ENCODE results near the gene C12orf75.
"Not testable (repeated sequence)": the region's sequence is repeated elsewhere in the genome, so short reads cannot be mapped to it uniquely, and the experiment has no call there.

The C12orf75 gene

GRCh38 chr12:105331805-105332251 is 1.3 kb downstream of the C12orf75 start:
- H3K4me3 ChIP-seq (ENCODE audit: low read depth, low read length): peak overlapping the region; percentile 77
- TF ChIP-seq ZNF335 (tag by site-specific recombination; conservative IDR thresholded peaks at IDR 0.05) (peak; percentile 43), ZNF843 (tag by site-specific recombination; IDR thresholded peaks at IDR 0.05) (no peak)
- CTCF ChIA-PET: interaction anchor here (0.6 to 1.3 kb wide), 3 partner anchors 11 to 897 kb away, joined by 3 to 4 read pairs (median 3); no protein-coding TSS in a partner anchor
- peaks cover 25% of the 10 kb centered on the region for H3K4me1 ChIP-seq (ENCODE audit: control insufficient read depth, insufficient read depth, low read length)
- no peak overlapping the region for H3K27ac ChIP-seq (ENCODE audit: extremely low read depth, low read depth, low read length)
- no peaks in the 10 kb centered on the region for H3K36me3 ChIP-seq (ENCODE audit: control insufficient read depth in 2 of 2, insufficient read depth in 1 of 2, low read length in 2 of 2)
- no peaks in the 10 kb centered on the region for H3K9me3 ChIP-seq (ENCODE audit: control insufficient read depth, insufficient read depth, low read depth, low read length)
- POLR2A ChIA-PET: interaction anchor here (0.6 to 1.5 kb wide), 3 partner anchors 14 to 1173 kb away, joined by 3 read pairs; partner anchors contain the start of gene WASHC4

GRCh38 chr12:105332286-105332685 is 1.8 kb downstream of the C12orf75 start:
- POLR2A ChIA-PET: interaction anchor here (0.6 to 1.5 kb wide), 6 partner anchors 15 to 1268 kb away, joined by 3 to 8 read pairs (median 4); partner anchors contain the start of gene HCFC2
- H3K36me3 ChIP-seq (ENCODE audit: control insufficient read depth in 2 of 2, insufficient read depth in 1 of 2, low read length in 2 of 2); H3K9me3 ChIP-seq (ENCODE audit: control insufficient read depth, insufficient read depth, low read depth, low read length); H3K27ac ChIP-seq (ENCODE audit: extremely low read depth, low read depth, low read length); H3K4me3 ChIP-seq (ENCODE audit: low read depth, low read length): not testable (repeated sequence)
- H3K4me1 ChIP-seq (ENCODE audit: control insufficient read depth, insufficient read depth, low read length): peaks cover 25% of the 10 kb centered on the region
- 0 out of 2 replicates have a peak, but pooled peaks have one; percentile 22 for TF ChIP-seq ZEB2 (tag by site-specific recombination; IDR thresholded peaks at IDR 0.05)
- CTCF ChIA-PET: interaction anchor here (0.6 to 1.3 kb wide), 3 partner anchors 11 to 898 kb away, joined by 3 to 5 read pairs (median 4); no protein-coding TSS in a partner anchor

- Histone ChIP-seq H3K4me3 (ENCODE audit: low read depth, low read length) (no peak overlapping the region), H3K9me3 (ENCODE audit: control insufficient read depth, insufficient read depth, low read depth, low read length) (no peaks in the 10 kb centered on the region), H3K27ac (ENCODE audit: extremely low read depth, low read depth, low read length) (no peak overlapping the region), H3K4me1 (ENCODE audit: control insufficient read depth, insufficient read depth, low read length) (peaks cover 25% of the 10 kb centered on the region), H3K36me3 (ENCODE audit: control insufficient read depth in 2 of 2, insufficient read depth in 1 of 2, low read length in 2 of 2) (no peaks in the 10 kb centered on the region)
- ChIA-PET POLR2A (interaction anchor here (0.7 to 1.5 kb wide), 5 partner anchors 16 to 1268 kb away, joined by 3 to 8 read pairs (median 4); partner anchors contain the start of gene HCFC2), CTCF (interaction anchor here (0.7 kb wide), 1 partner anchor 32 kb away, joined by 5 read pairs; no protein-coding TSS in a partner anchor)
- TF ChIP-seq ZNF274 (IDR thresholded peaks at IDR 0.05; ENCODE audit: low read length) (no peak), ZNF274 (tag by site-specific recombination; IDR thresholded peaks at IDR 0.05; ENCODE audit: borderline replicate concordance) (no peak)
Observed at GRCh38 chr12:105332925-105333324, 2.4 kb downstream of the C12orf75 start.

GRCh38 chr12:105334001-105334400 is 3.5 kb downstream of the C12orf75 start:
- no peak overlapping the region for H3K27ac ChIP-seq (ENCODE audit: extremely low read depth, low read depth, low read length)
- no peaks in the 10 kb centered on the region; a peak in 1 of 3 replicates for H3K36me3 ChIP-seq (ENCODE audit: control insufficient read depth in 2 of 2, insufficient read depth in 1 of 2, low read length in 2 of 2)
- no peak overlapping the region for H3K4me3 ChIP-seq (ENCODE audit: low read depth, low read length)
- TF ChIP-seq IKZF3 (tag by site-specific recombination; IDR thresholded peaks at IDR 0.05): 0 out of 2 replicates have a peak, but pooled peaks have one; percentile 18
- no peak for TF ChIP-seq ZBTB8A (tag by site-specific recombination; IDR thresholded peaks at IDR 0.05)
- TF ChIP-seq ZNF202 (tag by site-specific recombination; IDR thresholded peaks at IDR 0.05; ENCODE audit: borderline replicate concordance): no peak
- TF ChIP-seq GLIS1 (tag by site-specific recombination; IDR thresholded peaks at IDR 0.05): peak; percentile 67
- TF ChIP-seq FEZF1 (tag by site-specific recombination; IDR thresholded peaks at IDR 0.05): 0 out of 2 replicates have a peak, but pooled peaks have one; percentile 6
- TF ChIP-seq ZNF585B (tag by site-specific recombination; IDR thresholded peaks at IDR 0.05): no peak
- TF ChIP-seq ZNF600 (tag by site-specific recombination; IDR thresholded peaks at IDR 0.05): 0 out of 2 replicates have a peak, but pooled peaks have one; percentile 44
- no peak for TF ChIP-seq ZNF830 (tag by site-specific recombination; IDR thresholded peaks at IDR 0.05; ENCODE audit: low read depth)
- TF ChIP-seq OSR2 (tag by site-specific recombination; IDR thresholded peaks at IDR 0.05): peak; percentile 24; the same call in 1 of the 2 replicates
- POLR2A ChIA-PET: no interaction called here
- H3K9me3 ChIP-seq (ENCODE audit: control insufficient read depth, insufficient read depth, low read depth, low read length): no peaks in the 10 kb centered on the region
- peaks cover 25% of the 10 kb centered on the region for H3K4me1 ChIP-seq (ENCODE audit: control insufficient read depth, insufficient read depth, low read length)
- CTCF ChIA-PET: interaction anchor here (1.5 kb wide), 1 partner anchor 13 kb away, joined by 3 read pairs; no protein-coding TSS in a partner anchor

- Histone ChIP-seq H3K27ac (ENCODE audit: extremely low read depth, low read depth, low read length) (no peak overlapping the region), H3K4me3 (ENCODE audit: low read depth, low read length) (no peak overlapping the region), H3K36me3 (ENCODE audit: control insufficient read depth in 2 of 2, insufficient read depth in 1 of 2, low read length in 2 of 2) (no peaks in the 10 kb centered on the region; a peak in 1 of 3 replicates), H3K4me1 (ENCODE audit: control insufficient read depth, insufficient read depth, low read length) (peaks cover 25% of the 10 kb centered on the region), H3K9me3 (ENCODE audit: control insufficient read depth, insufficient read depth, low read depth, low read length) (no peaks in the 10 kb centered on the region)
- CTCF ChIA-PET: interaction anchor here (1.5 kb wide), 1 partner anchor 13 kb away, joined by 3 read pairs; no protein-coding TSS in a partner anchor
- TF ChIP-seq PRDM1 (tag by site-specific recombination; IDR thresholded peaks at IDR 0.05) (peak; percentile 94), ZNF221 (tag by site-specific recombination; IDR thresholded peaks at IDR 0.05; ENCODE audit: borderline replicate concordance) (no peak), SCRT2 (tag by site-specific recombination; IDR thresholded peaks at IDR 0.05) (no peak), FEZF1 (tag by site-specific recombination; IDR thresholded peaks at IDR 0.05) (peak; percentile 79)
- POLR2A ChIA-PET: no interaction called here
Observed at GRCh38 chr12:105334582-105334981, 4.1 kb downstream of the C12orf75 start.
